ENCODE measurements around the gene HS3ST4. TPM values are rescaled to one million over a fixed set of nuclear protein-coding genes. Genes with fewer than 3 reads are reported as not detected.

The HS3ST4 gene
- total and polyA plus RNA-seq, 11 donors, result not detected

GRCh38 chr16:25895380-25895779, 203.6 kb downstream of the HS3ST4 start:
- H3K36me3 ChIP-seq, result no peaks in the 10 kb centered on the region
- H3K27ac ChIP-seq, result no peak overlapping the region
- no peaks in the 10 kb centered on the region for H3K4me1 ChIP-seq
- no peak overlapping the region for H3K4me3 ChIP-seq
- H3K9me3 ChIP-seq, result no peaks in the 10 kb centered on the region
- intact Hi-C loops (cut with DNase I), result no loop called here
- H3K27me3 ChIP-seq, result peaks cover 0 to 8% (median 0%) of the 10 kb centered on the region in 9 donors
- TF ChIP-seq POLR2A (IDR thresholded peaks at IDR 0.05) (no peak), CTCF (IDR thresholded peaks at IDR 0.05) (no peak)
- ATAC-seq (no peak), DNase-seq (no peak)
- WGBS, 4 donors, result 37 to 49% (median 44%) methylated on average over 4 of the region's 4 CpGs

- no peak overlapping the region for H3K4me3 ChIP-seq
- H3K27ac ChIP-seq, result no peak overlapping the region
- 84 to 89% (median 88%) methylated on average over 5 of the region's 5 CpGs for WGBS, 4 donors
- TF ChIP-seq POLR2A (IDR thresholded peaks at IDR 0.05), result no peak
- H3K27me3 ChIP-seq, result peaks cover 0 to 8% (median 0%) of the 10 kb centered on the region in 9 donors
- H3K36me3 ChIP-seq, result no peaks in the 10 kb centered on the region
- H3K9me3 ChIP-seq, result no peaks in the 10 kb centered on the region
- H3K4me1 ChIP-seq, result no peaks in the 10 kb centered on the region
- ATAC-seq (no peak), DNase-seq (no peak)
- intact Hi-C loops (cut with DNase I), result no loop called here
These were observed 204.7 kb downstream of the HS3ST4 start for GRCh38 chr16:25896411-25896810.

GRCh38 chr16:25897702-25898101, 205.9 kb downstream of the HS3ST4 start:
- Histone ChIP-seq H3K4me3 (no peak overlapping the region), H3K36me3 (no peaks in the 10 kb centered on the region), H3K27ac (no peak overlapping the region), H3K27me3 (peaks cover 0 to 14% (median 0%) of the 10 kb centered on the region in 9 donors), H3K4me1 (no peaks in the 10 kb centered on the region), H3K9me3 (no peaks in the 10 kb centered on the region)
- DNase-seq, result no peak
- intact Hi-C loops (cut with DNase I), result no loop called here
- ATAC-seq, result no peak
- TF ChIP-seq POLR2A (IDR thresholded peaks at IDR 0.05) (no peak), CTCF (IDR thresholded peaks at IDR 0.05) (no peak)
- 44 to 50% (median 46%) methylated on average over 10 of the region's 10 CpGs for WGBS, 4 donors

GRCh38 chr16:25905810-25906209, 214.1 kb downstream of the HS3ST4 start:
- no peaks in the 10 kb centered on the region for H3K36me3 ChIP-seq
- peaks cover 0 to 8% (median 0%) of the 10 kb centered on the region in 9 donors for H3K27me3 ChIP-seq
- no peak overlapping the region for H3K4me3 ChIP-seq
- H3K9me3 ChIP-seq, result no peaks in the 10 kb centered on the region
- WGBS, 4 donors, result 77 to 84% (median 80%) methylated on average over 6 of the region's 6 CpGs
- TF ChIP-seq POLR2A (IDR thresholded peaks at IDR 0.05) (no peak), CTCF (IDR thresholded peaks at IDR 0.05) (no peak)
- H3K27ac ChIP-seq, result no peak overlapping the region
- no peak for DNase-seq
- ATAC-seq, result no peak
- H3K4me1 ChIP-seq, result no peaks in the 10 kb centered on the region
- intact Hi-C loops (cut with DNase I), result no loop called here

GRCh38 chr16:25910971-25911370, 219.2 kb downstream of the HS3ST4 start:
- TF ChIP-seq POLR2A (IDR thresholded peaks at IDR 0.05), result no peak
- TF ChIP-seq CTCF (IDR thresholded peaks at IDR 0.05), result no peak
- no peaks in the 10 kb centered on the region for H3K36me3 ChIP-seq
- no peak overlapping the region for H3K4me3 ChIP-seq
- no peaks in the 10 kb centered on the region for H3K9me3 ChIP-seq
- 36 to 48% (median 44%) methylated on average over 2 of the region's 2 CpGs for WGBS, 4 donors
- H3K27ac ChIP-seq, result no peak overlapping the region
- H3K27me3 ChIP-seq, result peaks cover 0 to 7% (median 0%) of the 10 kb centered on the region in 9 donors
- DNase-seq (no peak), ATAC-seq (no peak)
- intact Hi-C loops (cut with DNase I), result no loop called here
- H3K4me1 ChIP-seq, result no peaks in the 10 kb centered on the region
